OCI-LY1 (cell line): ENCODE results near the gene ALDOB.

ENCODE experiments used
- H2AFZ ChIP-seq: fragments of 200-600 bp; sonication (generic), shearing (Covaris generic); 2 replicates; pipeline ENCODE4 v1.6.0; 2014; ENCODE audit warnings: antibody characterized with exemption, mild to moderate bottlenecking, low read length
- H3F3A ChIP-seq: fragments of 200-600 bp; sonication (generic), shearing (Covaris generic); 2 replicates; pipeline ENCODE4 v1.6.0; 2014; ENCODE audit warnings: mild to moderate bottlenecking, antibody characterized with exemption, low read length, moderate library complexity; ENCODE audit not compliant: insufficient read depth
- H3K27ac ChIP-seq: fragments of 200-600 bp; sonication (generic); 2 replicates; pipeline ENCODE4 v1.5.1; 2014; ENCODE audit warnings: low read length, mixed run types, mild to moderate bottlenecking, low read depth; ENCODE audit not compliant: poor library complexity, severe bottlenecking
- H3K27me3 ChIP-seq: fragments of 200-600 bp; sonication (generic); 2 replicates; pipeline ENCODE4 v1.6.0; 2014; ENCODE audit warnings: antibody characterized with exemption, mild to moderate bottlenecking, low read length, moderate library complexity; ENCODE audit not compliant: insufficient read depth
- H3K36me3 ChIP-seq: fragments of 200-600 bp; sonication (generic); 2 replicates; pipeline ENCODE4 v1.6.1; 2014; ENCODE audit warnings: mild to moderate bottlenecking, antibody characterized with exemption, low read length, moderate library complexity, mixed read lengths; ENCODE audit not compliant: insufficient read depth
- H3K4me1 ChIP-seq: fragments of 200-600 bp; sonication (generic); 2 replicates; pipeline ENCODE4 v1.5.1; 2014; ENCODE audit warnings: mild to moderate bottlenecking, low read length, moderate library complexity; ENCODE audit not compliant: insufficient read depth, severe bottlenecking
- H3K4me2 ChIP-seq: fragments of 200-600 bp; sonication (generic), shearing (Covaris generic); 2 replicates; pipeline ENCODE4 v1.6.1; 2014; ENCODE audit warnings: low read length
- H3K4me3 ChIP-seq: fragments of 200-600 bp; sonication (generic); 2 replicates; pipeline ENCODE4 v1.5.1; 2014; ENCODE audit warnings: low read length, low read depth, mild to moderate bottlenecking, mixed read lengths; ENCODE audit not compliant: poor library complexity, severe bottlenecking
- H3K79me2 ChIP-seq: fragments of 200-600 bp; shearing (Covaris generic); 2 replicates; pipeline ENCODE4 v1.6.1; 2016; ENCODE audit warnings: mixed run types, low read length, mixed read lengths; ENCODE audit not compliant: insufficient read depth
- H3K9ac ChIP-seq: fragments of 200-600 bp; sonication (generic), shearing (Covaris generic); 2 replicates; pipeline ENCODE4 v1.6.1; 2014; ENCODE audit warnings: mild to moderate bottlenecking, low read length, mixed read lengths
- H3K9me2 ChIP-seq: fragments of 200-600 bp; sonication (generic), shearing (Covaris generic); 2 replicates; pipeline ENCODE4 v1.6.1; 2014; ENCODE audit warnings: low read depth, mild to moderate bottlenecking, low read length, mixed read lengths
- H3K9me3 ChIP-seq: fragments of 200-600 bp; shearing (Covaris generic); 2 replicates; pipeline ENCODE4 v1.6.1; 2014; ENCODE audit warnings: low read length, mixed read lengths
- H4K20me1 ChIP-seq: fragments of 200-600 bp; sonication (generic), shearing (Covaris generic); 2 replicates; pipeline ENCODE4 v1.6.0; 2016; ENCODE audit warnings: mild to moderate bottlenecking, low read length; ENCODE audit not compliant: insufficient read depth
- CTCF ChIP-seq: fragments of 200-600 bp; sonication (generic), shearing (Covaris generic); IDR thresholded peaks from 2 replicates; pipeline ENCODE4 v1.5.1; 2017; ENCODE audit warnings: mild to moderate bottlenecking, antibody characterized with exemption, low read length, moderate library complexity, mixed read lengths
- EZH2 ChIP-seq: fragments of 200-600 bp; sonication (generic), shearing (Covaris generic); IDR thresholded peaks from 2 replicates; pipeline ENCODE4 v1.8.0; 2017; ENCODE audit warnings: borderline replicate concordance, mixed run types, mild to moderate bottlenecking, antibody characterized with exemption, low read length, moderate library complexity, mixed read lengths

ALDOB gene

GRCh38 chr9:101429736-101430135 lies 5.8 kb downstream of the ALDOB start:
- Histone ChIP-seq H3K79me2 (no peaks in the 10 kb centered on the region), H3K4me1 (peaks cover 13% of the 10 kb centered on the region), H3K4me3 (no peak overlapping the region), H3K27ac (no peak overlapping the region), H3K9me3 (0 out of 2 replicates have a peak, but pooled peaks cover 3% of the 10 kb centered on the region), H3K9me2 (no peaks in the 10 kb centered on the region), H3K27me3 (no peaks in the 10 kb centered on the region), H3K36me3 (no peaks in the 10 kb centered on the region), H3K9ac (no peak overlapping the region), H2AFZ (no peak overlapping the region), H3F3A (no peaks in the 10 kb centered on the region), H3K4me2 (no peak overlapping the region), H4K20me1 (no peaks in the 10 kb centered on the region)
- no peak for TF ChIP-seq CTCF
- no peak for TF ChIP-seq EZH2

GRCh38 chr9:101428909-101429308 lies 6.7 kb downstream of the ALDOB start:
- Histone ChIP-seq H3F3A (no peaks in the 10 kb centered on the region), H3K9me2 (no peaks in the 10 kb centered on the region), H3K9ac (no peak overlapping the region), H4K20me1 (no peaks in the 10 kb centered on the region), H3K36me3 (no peaks in the 10 kb centered on the region), H2AFZ (no peak overlapping the region), H3K4me1 (peaks cover 13% of the 10 kb centered on the region), H3K4me2 (no peak overlapping the region), H3K9me3 (0 out of 2 replicates have a peak, but pooled peaks cover 3% of the 10 kb centered on the region), H3K27ac (no peak overlapping the region), H3K4me3 (no peak overlapping the region), H3K79me2 (no peaks in the 10 kb centered on the region), H3K27me3 (no peaks in the 10 kb centered on the region)
- TF ChIP-seq EZH2 (no peak), CTCF (no peak)

GRCh38 chr9:101427957-101428655 lies 7.5 kb downstream of the ALDOB start:
- Histone ChIP-seq H3K4me1 (peaks cover 13% of the 10 kb centered on the region), H4K20me1 (no peaks in the 10 kb centered on the region), H3K9me3 (0 out of 2 replicates have a peak, but pooled peaks cover 3% of the 10 kb centered on the region), H3K9me2 (no peaks in the 10 kb centered on the region), H3K79me2 (no peaks in the 10 kb centered on the region), H3K36me3 (no peaks in the 10 kb centered on the region), H3K9ac (no peak overlapping the region), H3K4me2 (0 out of 2 replicates have a peak overlapping the region, but pooled peaks have one; percentile 6), H3K27ac (no peak overlapping the region), H3F3A (no peaks in the 10 kb centered on the region), H3K27me3 (no peaks in the 10 kb centered on the region), H3K4me3 (no peak overlapping the region), H2AFZ (no peak overlapping the region)
- no peak for TF ChIP-seq EZH2
- no peak for TF ChIP-seq CTCF
